Measurements from ENCODE around the gene TIGAR. TPM values are rescaled to one million over a fixed set of nuclear protein-coding genes. Genes with fewer than 3 reads are reported as not detected.

Gene TIGAR
- total RNA-seq, 8 experiments from 2014 or later = 5.1 to 39.4 (median 12.0) TPM

GRCh38 chr12:4370265-4370664 lies 49.3 kb downstream of the TIGAR start:
- 74 to 100% (median 94%) methylated on average over 2 to 13 of the region's 31 CpGs; no CpG with 5 or more reads in 7 of the 10 experiments for WGBS, 10 experiments
- Histone ChIP-seq H3K4me1 (replicated peaks in 1 of 2) (no peaks in the 10 kb centered on the region), H3K4me3 (no peak overlapping the region), H3K27ac (no peak overlapping the region)
- no peak for ATAC-seq (replicated peaks in 6 of 8)
- in situ Hi-C loops (cut with MboI; ENCODE audit: low pct_unique_long_range_greater_than_20kb in 2 of 9, low sequenced_read_pairs in 9 of 9, unreplicated experiment in 9 of 9) = loop anchor here in 3 of 9 experiments (25.0 kb wide), 2 partner anchors 142 to 167 kb away; partner anchors contain the start of gene RAD51AP1 (in 2 of the 3)

GRCh38 chr12:4372653-4373052 lies 51.6 kb downstream of the TIGAR start:
- 37 to 100% (median 94%) methylated on average over 1 to 2 of the region's 2 CpGs; no CpG with 5 or more reads in 6 of the 10 experiments for WGBS, 10 experiments
- in situ Hi-C loops (cut with MboI; ENCODE audit: low pct_unique_long_range_greater_than_20kb in 2 of 9, low sequenced_read_pairs in 9 of 9, unreplicated experiment in 9 of 9) = loop anchor here in 3 of 9 experiments (25.0 kb wide), 2 partner anchors 140 to 165 kb away; partner anchors contain the start of gene RAD51AP1 (in 2 of the 3)

GRCh38 chr12:4375449-4375848 lies 54.4 kb downstream of the TIGAR start:
- no peak overlapping the region for H3K27ac ChIP-seq
- H3K4me3 ChIP-seq = no peak overlapping the region
- WGBS, 10 experiments = 32 to 93% (median 86%) methylated on average over 3 to 6 of the region's 6 CpGs; no CpG with 5 or more reads in 2 of the 10 experiments
- no peak for ATAC-seq (replicated peaks in 6 of 8)
- in situ Hi-C loops (cut with MboI; ENCODE audit: low pct_unique_long_range_greater_than_20kb in 2 of 9, low sequenced_read_pairs in 9 of 9, unreplicated experiment in 9 of 9) = no loop called here
- no peaks in the 10 kb centered on the region for H3K4me1 ChIP-seq (replicated peaks in 1 of 2)

More at GRCh38 chr12:4372653-4373052, 51.6 kb downstream of the TIGAR start:
- Histone ChIP-seq H3K4me1 (replicated peaks in 1 of 2) (no peaks in the 10 kb centered on the region), H3K4me3 (no peak overlapping the region), H3K27ac (no peak overlapping the region)
- ATAC-seq (replicated peaks in 6 of 8) = no peak

DNA sequence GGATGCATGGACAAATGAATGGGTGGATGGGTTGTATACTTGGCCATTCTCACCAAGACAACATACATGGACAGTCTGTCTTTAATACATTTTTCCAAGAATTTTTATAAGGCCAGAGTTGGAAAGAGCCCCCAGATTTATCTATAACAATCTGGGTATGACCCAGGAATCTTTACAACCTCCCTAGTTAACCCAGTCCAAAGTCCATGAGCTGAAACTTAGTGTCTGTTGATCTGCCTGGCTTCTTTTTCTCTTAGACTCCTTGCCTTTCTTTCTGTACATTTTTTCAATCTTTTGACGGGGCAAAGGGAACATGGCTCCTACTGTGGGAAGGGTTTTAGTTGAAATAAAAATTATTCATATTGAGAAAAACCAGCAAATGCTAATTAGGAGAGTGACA lies 57.8 kb downstream of the TIGAR start:
- WGBS, 10 experiments = 0 to 100% (median 76%) methylated on average over 1 of the region's 1 CpG; no CpG with 5 or more reads in 4 of the 10 experiments

GRCh38 chr12:4379405-4379804 lies 58.4 kb downstream of the TIGAR start, which contains the start of gene FGF23:
Gene FGF23 (minus strand): TSS chr12:4379712. CDS start chr12:4379582, 130 bp downstream.
- no peaks in the 10 kb centered on the region for H3K4me1 ChIP-seq (replicated peaks in 1 of 2)
- 0 to 83% (median 38%) methylated on average over 1 to 4 of the region's 7 CpGs; no CpG with 5 or more reads in 4 of the 10 experiments for WGBS, 10 experiments
- H3K4me3 ChIP-seq = no peak within 1 kb of the TSS
- no peak within 1 kb of the TSS for H3K27ac ChIP-seq
- ATAC-seq (replicated peaks in 6 of 8) = peak in 4 of 8 experiments; percentile 49 to 100 (median 98)
- in situ Hi-C loops (cut with MboI; ENCODE audit: low pct_unique_long_range_greater_than_20kb in 2 of 9, low sequenced_read_pairs in 9 of 9, unreplicated experiment in 9 of 9) = no loop called here

More for the DNA sequence above, 57.8 kb downstream of the TIGAR start:
- ATAC-seq (replicated peaks in 6 of 8) = no peak
- Histone ChIP-seq H3K4me3 (no peak overlapping the region), H3K4me1 (replicated peaks in 1 of 2) (no peaks in the 10 kb centered on the region), H3K27ac (no peak overlapping the region)
- in situ Hi-C loops (cut with MboI; ENCODE audit: low pct_unique_long_range_greater_than_20kb in 2 of 9, low sequenced_read_pairs in 9 of 9, unreplicated experiment in 9 of 9) = no loop called here

DNA sequence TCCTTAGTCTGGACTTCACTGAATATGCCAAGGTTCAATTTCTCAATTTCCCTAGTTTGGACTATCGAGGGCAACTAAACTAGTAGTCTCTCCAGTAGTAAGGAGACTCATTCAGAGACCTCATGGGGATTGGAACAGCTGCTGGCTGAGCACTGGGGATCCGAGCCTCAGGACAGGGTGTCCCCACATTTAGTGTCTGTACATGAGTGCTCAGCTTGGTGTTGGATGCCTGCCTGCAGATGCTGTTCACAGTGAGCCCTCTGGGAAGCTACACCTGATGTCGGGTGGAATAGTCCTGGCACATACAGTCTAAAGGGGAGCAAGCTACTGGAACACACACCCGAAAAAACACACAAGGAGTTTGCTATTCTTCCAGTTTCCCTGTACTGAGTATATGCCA lies 59.3 kb downstream of the TIGAR start:
- ATAC-seq (replicated peaks in 6 of 8) = no peak
- H3K4me1 ChIP-seq (replicated peaks in 1 of 2) = no peaks in the 10 kb centered on the region
- WGBS, 10 experiments = 4 to 90% (median 44%) methylated on average over 1 to 3 of the region's 4 CpGs; no CpG with 5 or more reads in 4 of the 10 experiments
- in situ Hi-C loops (cut with MboI; ENCODE audit: low pct_unique_long_range_greater_than_20kb in 2 of 9, low sequenced_read_pairs in 9 of 9, unreplicated experiment in 9 of 9) = no loop called here
- no peak overlapping the region for H3K27ac ChIP-seq
- H3K4me3 ChIP-seq = no peak overlapping the region

GRCh38 chr12:4383304-4383865 lies 62.4 kb downstream of the TIGAR start:
- WGBS, 10 experiments = 0 to 87% (median 71%) methylated on average over 1 to 4 of the region's 8 CpGs; no CpG with 5 or more reads in 3 of the 10 experiments
- in situ Hi-C loops (cut with MboI; ENCODE audit: low pct_unique_long_range_greater_than_20kb in 2 of 9, low sequenced_read_pairs in 9 of 9, unreplicated experiment in 9 of 9) = no loop called here
- no peak overlapping the region for H3K4me3 ChIP-seq
- ATAC-seq (replicated peaks in 6 of 8) = peak in 2 of 8 experiments; percentile 36 to 43
- no peak overlapping the region for H3K27ac ChIP-seq
- H3K4me1 ChIP-seq (replicated peaks in 1 of 2) = no peaks in the 10 kb centered on the region

DNA sequence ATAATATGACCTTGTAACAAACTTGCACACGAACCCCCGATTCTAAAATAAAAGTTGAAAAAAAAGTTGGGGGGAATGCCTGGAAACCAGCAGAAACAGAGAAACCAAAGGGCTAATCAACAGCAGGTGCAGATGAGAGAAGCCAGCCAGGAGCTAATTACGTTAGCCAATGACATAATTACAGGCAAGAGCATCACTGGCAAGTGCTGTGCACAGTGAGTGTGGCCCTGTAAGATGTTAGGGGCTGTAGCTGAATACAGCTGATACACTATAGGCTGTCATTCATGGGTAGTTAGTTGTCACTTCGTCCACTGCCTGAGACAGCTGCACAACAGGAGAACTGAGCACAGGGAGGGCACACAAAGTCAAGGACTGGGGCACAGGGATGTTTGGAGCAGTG lies 65.8 kb downstream of the TIGAR start:
- no peak overlapping the region for H3K4me3 ChIP-seq
- no peaks in the 10 kb centered on the region for H3K4me1 ChIP-seq (replicated peaks in 1 of 2)
- peak in 2 of 8 experiments; percentile 39 to 60 for ATAC-seq (replicated peaks in 6 of 8)
- 15 to 93% (median 63%) methylated on average over 1 to 4 of the region's 4 CpGs; no CpG with 5 or more reads in 4 of the 10 experiments for WGBS, 10 experiments
- H3K27ac ChIP-seq = no peak overlapping the region
- in situ Hi-C loops (cut with MboI; ENCODE audit: low pct_unique_long_range_greater_than_20kb in 2 of 9, low sequenced_read_pairs in 9 of 9, unreplicated experiment in 9 of 9) = no loop called here

DNA sequence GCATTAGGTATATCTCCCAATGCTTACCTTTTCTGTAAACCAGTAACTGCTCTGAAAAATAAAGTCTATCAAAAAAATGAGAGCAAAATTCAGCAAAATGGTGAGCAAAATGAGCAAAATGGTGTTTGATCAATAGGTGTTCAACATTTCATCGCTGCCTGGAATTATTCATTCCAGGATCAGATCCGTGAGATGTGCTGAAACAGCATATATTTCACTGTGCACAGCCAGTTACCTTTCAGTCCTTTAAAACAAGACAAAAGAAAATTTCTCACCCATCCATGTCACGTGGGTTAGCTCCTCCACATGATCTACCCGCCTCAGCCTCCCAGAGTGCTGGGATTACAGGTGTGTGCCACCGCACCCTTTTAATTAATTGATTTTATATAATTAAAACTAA lies 66.6 kb downstream of the TIGAR start:
- no peak for ATAC-seq (replicated peaks in 6 of 8)
- Histone ChIP-seq H3K4me1 (replicated peaks in 1 of 2) (no peaks in the 10 kb centered on the region), H3K27ac (no peak overlapping the region), H3K4me3 (no peak overlapping the region)
- 30 to 97% (median 87%) methylated on average over 1 to 5 of the region's 5 CpGs for WGBS, 10 experiments
- in situ Hi-C loops (cut with MboI; ENCODE audit: low pct_unique_long_range_greater_than_20kb in 2 of 9, low sequenced_read_pairs in 9 of 9, unreplicated experiment in 9 of 9) = no loop called here

- no peak for ATAC-seq (replicated peaks in 6 of 8)
- H3K4me3 ChIP-seq = no peak overlapping the region
- in situ Hi-C loops (cut with MboI; ENCODE audit: low pct_unique_long_range_greater_than_20kb in 2 of 9, low sequenced_read_pairs in 9 of 9, unreplicated experiment in 9 of 9) = no loop called here
- no peak overlapping the region for H3K27ac ChIP-seq
- 60 to 100% (median 78%) methylated on average over 1 of the region's 1 CpG; no CpG with 5 or more reads in 4 of the 10 experiments for WGBS, 10 experiments
- no peaks in the 10 kb centered on the region for H3K4me1 ChIP-seq (replicated peaks in 1 of 2)
These were observed 67.0 kb downstream of the TIGAR start for GRCh38 chr12:4388032-4388431.

- H3K4me1 ChIP-seq (replicated peaks in 1 of 2) = no peaks in the 10 kb centered on the region
- in situ Hi-C loops (cut with MboI; ENCODE audit: low pct_unique_long_range_greater_than_20kb in 2 of 9, low sequenced_read_pairs in 9 of 9, unreplicated experiment in 9 of 9) = no loop called here
- no peak for ATAC-seq (replicated peaks in 6 of 8)
- no peak overlapping the region for H3K4me3 ChIP-seq
- H3K27ac ChIP-seq = no peak overlapping the region
- WGBS, 10 experiments = 0 to 80% (median 52%) methylated on average over 1 to 2 of the region's 2 CpGs; no CpG with 5 or more reads in 6 of the 10 experiments
These were observed 67.6 kb downstream of the TIGAR start for GRCh38 chr12:4388662-4389061.

DNA sequence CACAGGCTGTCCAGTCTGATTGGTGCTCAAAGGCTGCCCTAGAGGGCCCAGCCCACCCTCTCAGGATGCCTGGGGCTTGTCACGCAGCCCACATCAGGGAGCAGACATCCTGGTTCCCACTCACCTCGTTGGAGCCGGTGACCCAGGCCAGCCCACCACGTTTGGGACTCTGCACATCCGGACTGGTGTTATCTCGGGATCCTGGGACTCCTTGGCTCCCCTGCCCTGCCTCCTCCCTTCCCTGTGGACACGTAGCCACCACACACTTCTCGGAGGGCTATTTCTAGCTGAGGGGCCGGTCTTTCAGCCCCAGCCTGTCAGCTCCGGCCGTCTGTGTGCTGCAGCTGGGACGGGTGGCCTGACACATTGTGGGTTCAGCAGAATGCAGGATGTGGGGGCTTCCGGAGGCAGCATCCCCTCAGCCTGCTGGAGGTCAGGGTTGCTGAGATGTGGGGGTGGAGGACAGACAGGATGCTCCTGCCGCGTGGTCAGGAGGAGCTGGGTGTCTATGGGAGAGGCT lies 71.3 kb downstream of the TIGAR start:
- in situ Hi-C loops (cut with MboI; ENCODE audit: low pct_unique_long_range_greater_than_20kb in 2 of 9, low sequenced_read_pairs in 9 of 9, unreplicated experiment in 9 of 9) = no loop called here
- Histone ChIP-seq H3K4me1 (replicated peaks in 1 of 2) (no peaks in the 10 kb centered on the region), H3K4me3 (no peak overlapping the region), H3K27ac (no peak overlapping the region)
- 59 to 100% (median 100%) methylated on average over 1 to 4 of the region's 15 CpGs; no CpG with 5 or more reads in 7 of the 10 experiments for WGBS, 10 experiments
- no peak for ATAC-seq (replicated peaks in 6 of 8)

DNA sequence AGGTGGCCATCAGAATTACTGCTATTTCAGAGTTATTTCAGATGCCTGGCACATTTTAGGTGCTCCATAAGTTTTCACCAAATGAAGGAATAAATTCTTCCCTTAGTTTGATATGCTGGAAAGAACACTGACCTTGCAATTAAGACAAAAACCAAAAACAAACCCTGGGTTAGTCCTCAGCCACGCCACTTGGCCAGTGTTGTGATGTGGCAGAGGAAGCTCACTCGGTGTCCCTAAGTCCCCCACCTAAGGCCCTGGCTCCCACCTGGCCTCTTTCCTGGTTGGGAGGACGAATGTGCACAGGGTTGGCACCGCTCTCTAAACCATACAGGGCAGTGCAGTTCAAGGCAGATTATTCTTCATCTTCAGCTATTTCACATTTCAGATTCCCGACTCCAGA lies 72.2 kb downstream of the TIGAR start:
- in situ Hi-C loops (cut with MboI; ENCODE audit: low pct_unique_long_range_greater_than_20kb in 2 of 9, low sequenced_read_pairs in 9 of 9, unreplicated experiment in 9 of 9) = no loop called here
- ATAC-seq (replicated peaks in 6 of 8) = no peak
- Histone ChIP-seq H3K4me3 (no peak overlapping the region), H3K27ac (no peak overlapping the region), H3K4me1 (replicated peaks in 1 of 2) (no peaks in the 10 kb centered on the region)
- 12 to 86% (median 60%) methylated on average over 1 to 5 of the region's 5 CpGs; no CpG with 5 or more reads in 1 of the 10 experiments for WGBS, 10 experiments

Data from motor neuron (in vitro differentiated cells).